Inflammatory macrophage treated with lipopolysaccharide for 1 hour (primary cell): ENCODE measurements around the gene DNLZ.

Experiments used
- DNase-seq, 2 donors: peaks; one replicate each; pipeline ENCODE4 v3.0.0-alpha.2; 2020 to 2022

The DNLZ gene

GRCh38 chr9:136395345-136396218 is 32.0 kb upstream of the DNLZ start:
- DNase-seq = no peak

GRCh38 chr9:136395020-136395340 is 31.4 kb upstream of the DNLZ start:
- DNase-seq = no peak

GRCh38 chr9:136394312-136395019 is 30.9 kb upstream of the DNLZ start:
- no peak for DNase-seq

- DNase-seq = no peak
Measured at GRCh38 chr9:136393531-136393930, 30.0 kb upstream of the DNLZ start.

- no peak for DNase-seq
Measured at GRCh38 chr9:136392538-136393449, 29.2 kb upstream of the DNLZ start.

GRCh38 chr9:136391737-136392537 is 28.4 kb upstream of the DNLZ start:
- DNase-seq = no peak

- no peak for DNase-seq
Measured at GRCh38 chr9:136389396-136389795, 25.9 kb upstream of the DNLZ start.

GRCh38 chr9:136387217-136387616 is 23.7 kb upstream of the DNLZ start:
- DNase-seq = no peak

GRCh38 chr9:136386018-136386417 is 22.5 kb upstream of the DNLZ start:
- DNase-seq = peak in 1 of 2 donors; percentile 9

- no peak for DNase-seq
Measured at GRCh38 chr9:136385015-136385414, 21.5 kb upstream of the DNLZ start.

- DNase-seq = no peak
Measured at GRCh38 chr9:136383436-136383835, 19.9 kb upstream of the DNLZ start.

GRCh38 chr9:136381966-136382513 is 18.5 kb upstream of the DNLZ start:
- DNase-seq = no peak

- no peak for DNase-seq
Measured at GRCh38 chr9:136381311-136381710, 17.8 kb upstream of the DNLZ start.

GRCh38 chr9:136380381-136380780 is 16.8 kb upstream of the DNLZ start:
- DNase-seq = no peak

- no peak for DNase-seq
Measured at GRCh38 chr9:136379891-136380290, 16.3 kb upstream of the DNLZ start.

- no peak for DNase-seq
Measured at GRCh38 chr9:136379401-136379800, 15.9 kb upstream of the DNLZ start.

- no peak for DNase-seq
Measured at GRCh38 chr9:136379003-136379287, 15.4 kb upstream of the DNLZ start.

- DNase-seq = no peak
Measured at GRCh38 chr9:136378170-136379002, 14.8 kb upstream of the DNLZ start.

- peak in 1 of 2 donors; percentile 6 for DNase-seq
Measured at GRCh38 chr9:136377341-136378169, 14.0 kb upstream of the DNLZ start.

- DNase-seq = no peak
Measured at GRCh38 chr9:136376457-136376856, 12.9 kb upstream of the DNLZ start.
